Measurements from ENCODE around the gene CRMP1. TPM values are rescaled to one million over a fixed set of nuclear protein-coding genes. Genes with fewer than 3 reads are reported as not detected.

The CRMP1 gene
- total RNA-seq, 2 donors from 2014 or later, result 1.3 to 1.6 TPM

- 49 to 56% methylated on average over 8 of the region's 8 CpGs for WGBS, 2 donors
- H3K27me3 ChIP-seq, result no peaks in the 10 kb centered on the region
- intact Hi-C loops (cut with DNase I), result no loop called here
- ATAC-seq (no peak), DNase-seq (no peak)
- H3K9me3 ChIP-seq, result no peaks in the 10 kb centered on the region
- TF ChIP-seq, protein P1, sequence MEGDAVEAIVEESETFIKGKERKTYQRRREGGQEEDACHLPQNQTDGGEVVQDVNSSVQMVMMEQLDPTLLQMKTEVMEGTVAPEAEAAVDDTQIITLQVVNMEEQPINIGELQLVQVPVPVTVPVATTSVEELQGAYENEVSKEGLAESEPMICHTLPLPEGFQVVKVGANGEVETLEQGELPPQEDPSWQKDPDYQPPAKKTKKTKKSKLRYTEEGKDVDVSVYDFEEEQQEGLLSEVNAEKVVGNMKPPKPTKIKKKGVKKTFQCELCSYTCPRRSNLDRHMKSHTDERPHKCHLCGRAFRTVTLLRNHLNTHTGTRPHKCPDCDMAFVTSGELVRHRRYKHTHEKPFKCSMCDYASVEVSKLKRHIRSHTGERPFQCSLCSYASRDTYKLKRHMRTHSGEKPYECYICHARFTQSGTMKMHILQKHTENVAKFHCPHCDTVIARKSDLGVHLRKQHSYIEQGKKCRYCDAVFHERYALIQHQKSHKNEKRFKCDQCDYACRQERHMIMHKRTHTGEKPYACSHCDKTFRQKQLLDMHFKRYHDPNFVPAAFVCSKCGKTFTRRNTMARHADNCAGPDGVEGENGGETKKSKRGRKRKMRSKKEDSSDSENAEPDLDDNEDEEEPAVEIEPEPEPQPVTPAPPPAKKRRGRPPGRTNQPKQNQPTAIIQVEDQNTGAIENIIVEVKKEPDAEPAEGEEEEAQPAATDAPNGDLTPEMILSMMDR (IDR thresholded peaks at IDR 0.05), result no peak
- no peak for TF ChIP-seq POLR2A (IDR thresholded peaks at IDR 0.05)
- no peaks in the 10 kb centered on the region for H3K36me3 ChIP-seq (replicated peaks in 1 of 2; ENCODE audit: insufficient read depth in 1 of 2, low read depth in 2 of 2)
- no peak overlapping the region for H3K4me3 ChIP-seq
- no peaks in the 10 kb centered on the region for H3K4me1 ChIP-seq
- no peak overlapping the region for H3K27ac ChIP-seq
Observed at GRCh38 chr4:5928844-5929420, 36.0 kb upstream of the CRMP1 start.

GRCh38 chr4:5928274-5928673 lies 35.4 kb upstream of the CRMP1 start:
- DNase-seq (no peak), ATAC-seq (no peak)
- Histone ChIP-seq H3K4me1 (no peaks in the 10 kb centered on the region), H3K9me3 (no peaks in the 10 kb centered on the region), H3K36me3 (replicated peaks in 1 of 2; ENCODE audit: insufficient read depth in 1 of 2, low read depth in 2 of 2) (no peaks in the 10 kb centered on the region), H3K27me3 (no peaks in the 10 kb centered on the region), H3K27ac (no peak overlapping the region), H3K4me3 (no peak overlapping the region)
- no peak for TF ChIP-seq POLR2A (IDR thresholded peaks at IDR 0.05)
- TF ChIP-seq, protein P1 (IDR thresholded peaks at IDR 0.05), result no peak
- intact Hi-C loops (cut with DNase I), result no loop called here
- 51 to 52% methylated on average over 8 of the region's 8 CpGs for WGBS, 2 donors

DNA sequence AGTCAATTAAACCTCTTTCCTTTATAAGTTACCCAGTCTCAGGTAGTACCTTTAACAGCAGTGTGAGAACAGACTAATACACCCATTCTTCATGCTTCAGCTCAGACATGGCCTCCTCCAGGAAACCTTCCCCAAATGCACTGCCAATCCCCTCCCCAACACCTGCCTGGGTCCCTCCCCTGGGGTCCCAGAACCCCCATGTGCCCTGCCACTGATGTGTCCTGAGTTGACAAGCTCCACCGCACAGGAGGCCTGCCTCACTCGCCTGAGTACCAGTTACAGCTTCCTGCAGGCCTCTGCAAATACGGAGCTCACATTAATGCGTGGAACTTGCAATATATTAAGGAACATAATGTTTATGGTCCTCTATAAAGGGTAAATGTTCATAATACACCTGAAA lies 34.9 kb upstream of the CRMP1 start:
- no peak for TF ChIP-seq POLR2A (IDR thresholded peaks at IDR 0.05)
- TF ChIP-seq, protein P1 (IDR thresholded peaks at IDR 0.05), result no peak
- intact Hi-C loops (cut with DNase I), result no loop called here
- 60 to 63% methylated on average over 4 of the region's 4 CpGs for WGBS, 2 donors

DNA sequence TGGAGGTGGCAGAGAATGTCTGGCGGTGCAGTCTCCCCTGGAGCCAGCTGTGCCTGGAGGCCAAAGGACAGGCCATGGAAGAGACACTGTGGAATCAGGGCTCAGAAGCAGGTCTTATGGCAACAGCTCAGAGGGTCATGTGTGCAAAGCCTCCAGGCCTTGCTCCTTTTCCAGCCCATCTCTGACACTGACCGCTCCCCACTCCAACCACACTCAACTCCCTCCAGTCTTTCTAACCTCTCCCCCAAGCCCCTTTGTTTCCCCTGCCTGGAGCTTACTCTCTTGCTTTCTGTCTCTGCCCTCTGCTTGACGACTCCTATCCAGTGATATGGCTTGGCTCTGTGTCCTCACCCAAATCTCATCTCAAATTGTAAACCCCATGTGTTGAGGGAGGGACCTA lies 34.2 kb upstream of the CRMP1 start:
- Histone ChIP-seq H3K27me3 (no peaks in the 10 kb centered on the region), H3K4me3 (no peak overlapping the region), H3K36me3 (replicated peaks in 1 of 2; ENCODE audit: insufficient read depth in 1 of 2, low read depth in 2 of 2) (no peaks in the 10 kb centered on the region), H3K9me3 (no peaks in the 10 kb centered on the region), H3K4me1 (no peaks in the 10 kb centered on the region), H3K27ac (no peak overlapping the region)
- TF ChIP-seq POLR2A (IDR thresholded peaks at IDR 0.05), result no peak
- TF ChIP-seq, protein P1 (IDR thresholded peaks at IDR 0.05), result no peak
- ATAC-seq, result no peak
- intact Hi-C loops (cut with DNase I), result no loop called here
- DNase-seq, result no peak
- WGBS, 2 donors, result 74 to 79% methylated on average over 3 of the region's 3 CpGs

More for the DNA sequence above, 34.9 kb upstream of the CRMP1 start:
- H3K9me3 ChIP-seq, result no peaks in the 10 kb centered on the region
- H3K4me1 ChIP-seq, result no peaks in the 10 kb centered on the region
- no peak for DNase-seq
- H3K27me3 ChIP-seq, result no peaks in the 10 kb centered on the region
- no peak for ATAC-seq
- H3K4me3 ChIP-seq, result no peak overlapping the region
- H3K27ac ChIP-seq, result no peak overlapping the region
- H3K36me3 ChIP-seq (replicated peaks in 1 of 2; ENCODE audit: insufficient read depth in 1 of 2, low read depth in 2 of 2), result no peaks in the 10 kb centered on the region

DNA sequence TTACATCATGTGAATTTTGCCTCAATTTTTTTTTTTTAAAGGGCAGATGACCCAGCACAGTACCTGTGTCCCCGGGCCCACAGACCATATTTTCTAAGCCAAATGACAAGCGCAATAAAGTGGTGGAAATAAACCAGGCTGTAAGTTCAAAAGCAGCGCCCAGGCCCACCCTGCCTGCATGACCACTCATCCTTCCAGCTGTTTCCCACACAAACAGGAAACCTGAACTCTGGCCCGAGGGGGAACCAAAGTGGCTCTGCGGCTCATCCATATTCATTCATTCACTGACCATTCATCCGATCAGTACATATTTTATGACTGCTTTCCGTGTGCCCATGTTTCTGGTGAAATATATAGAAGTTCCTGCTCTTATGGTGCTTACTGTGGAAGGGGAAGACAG lies 33.7 kb upstream of the CRMP1 start:
- H3K27ac ChIP-seq, result no peak overlapping the region
- no peak for TF ChIP-seq POLR2A (IDR thresholded peaks at IDR 0.05)
- TF ChIP-seq, protein P1 (IDR thresholded peaks at IDR 0.05), result no peak
- H3K9me3 ChIP-seq, result no peaks in the 10 kb centered on the region
- H3K27me3 ChIP-seq, result no peaks in the 10 kb centered on the region
- WGBS, 2 donors, result 55 to 65% methylated on average over 7 of the region's 7 CpGs
- no peaks in the 10 kb centered on the region for H3K4me1 ChIP-seq
- no peak overlapping the region for H3K4me3 ChIP-seq
- DNase-seq (no peak), ATAC-seq (no peak)
- intact Hi-C loops (cut with DNase I), result no loop called here
- H3K36me3 ChIP-seq (replicated peaks in 1 of 2; ENCODE audit: insufficient read depth in 1 of 2, low read depth in 2 of 2), result no peaks in the 10 kb centered on the region

All from body of pancreas (tissue), 4 donors.